Thoracic aorta (tissue), 2 donors: ENCODE results near the gene PRR15L. TPM values are rescaled to one million over a fixed set of nuclear protein-coding genes. Genes with fewer than 3 reads are reported as not detected.
"Not testable (repeated sequence)": the region's sequence is repeated elsewhere in the genome, so short reads cannot be mapped to it uniquely, and the experiment has no call there.

ENCODE experiments used
- ATAC-seq: fragments of 150-250 bp; one replicate; pipeline ENCODE4 v1.8.0; 2017; ENCODE audit warnings: low read depth; ENCODE audit not compliant: insufficient number of reproducible peaks, low FRiP score
- DNase-seq: peaks from one replicate; pipeline ENCODE4 v3.0.0-alpha.2; 2020; ENCODE audit warnings: low spot score
- H3K27ac ChIP-seq, 2 donors: fragments of 200-600 bp; sonication (generic); 1 replicate in 1 of 2; 2 replicates in 1 of 2; pipeline ENCODE4 v1.5.1; 2016; ENCODE audit warnings: mild to moderate bottlenecking in 2 of 2, moderate library complexity in 2 of 2
- H3K27me3 ChIP-seq: fragments of 200-600 bp; sonication (generic); replicated peaks from 2 replicates; pipeline ENCODE4 v1.6.0; 2016; ENCODE audit warnings: mild to moderate bottlenecking; ENCODE audit not compliant: insufficient read depth
- H3K36me3 ChIP-seq: fragments of 200-600 bp; sonication (generic); one replicate; pipeline ENCODE4 v1.5.1; 2016
- H3K4me1 ChIP-seq, 2 donors: fragments of 200-600 bp; sonication (generic); 1 replicate in 1 of 2; 2 replicates in 1 of 2; pipeline versions ENCODE4 v1.5.1 to v1.6.0; 2016; ENCODE audit warnings: low read depth in 2 of 2, mild to moderate bottlenecking in 1 of 2; ENCODE audit not compliant: control insufficient read depth in 1 of 2
- H3K4me3 ChIP-seq: fragments of 200-600 bp; sonication (generic); 2 replicates; pipeline ENCODE4 v1.5.1; 2016; ENCODE audit warnings: mild to moderate bottlenecking
- H3K9me3 ChIP-seq: fragments of 200-600 bp; sonication (generic); 2 replicates; pipeline ENCODE4 v1.5.1; 2016
- total RNA-seq, 2 donors: library from RNA; depleted of rRNA; stranded (reverse); fragments of >200 nt; gene quantifications; one replicate each; pipeline versions ENCODE4 v1.1.0 to v1.2.3, GENCODE V29; 2016
- TF ChIP-seq, protein P1 (sequence below): fragments of 200-600 bp; sonication (generic); IDR thresholded peaks from one replicate; pipeline ENCODE4 v1.5.1; 2019; ENCODE audit warnings: antibody characterized with exemption

The PRR15L gene
- total RNA-seq, 2 donors from 2014 or later: 1.4 TPM; not detected in 1

GRCh38 chr17:47942096-47942510, 15.6 kb downstream of the PRR15L start:
- Histone ChIP-seq H3K4me3 (peak overlapping the region; percentile 95), H3K9me3 (no peaks in the 10 kb centered on the region), H3K27ac (peak overlapping the region; percentile 80 to 84), H3K36me3 (no peaks in the 10 kb centered on the region), H3K27me3 (no peaks in the 10 kb centered on the region), H3K4me1 (peaks cover 9 to 31% of the 10 kb centered on the region in 2 donors)
- ATAC-seq: no peak
- TF ChIP-seq, protein P1, sequence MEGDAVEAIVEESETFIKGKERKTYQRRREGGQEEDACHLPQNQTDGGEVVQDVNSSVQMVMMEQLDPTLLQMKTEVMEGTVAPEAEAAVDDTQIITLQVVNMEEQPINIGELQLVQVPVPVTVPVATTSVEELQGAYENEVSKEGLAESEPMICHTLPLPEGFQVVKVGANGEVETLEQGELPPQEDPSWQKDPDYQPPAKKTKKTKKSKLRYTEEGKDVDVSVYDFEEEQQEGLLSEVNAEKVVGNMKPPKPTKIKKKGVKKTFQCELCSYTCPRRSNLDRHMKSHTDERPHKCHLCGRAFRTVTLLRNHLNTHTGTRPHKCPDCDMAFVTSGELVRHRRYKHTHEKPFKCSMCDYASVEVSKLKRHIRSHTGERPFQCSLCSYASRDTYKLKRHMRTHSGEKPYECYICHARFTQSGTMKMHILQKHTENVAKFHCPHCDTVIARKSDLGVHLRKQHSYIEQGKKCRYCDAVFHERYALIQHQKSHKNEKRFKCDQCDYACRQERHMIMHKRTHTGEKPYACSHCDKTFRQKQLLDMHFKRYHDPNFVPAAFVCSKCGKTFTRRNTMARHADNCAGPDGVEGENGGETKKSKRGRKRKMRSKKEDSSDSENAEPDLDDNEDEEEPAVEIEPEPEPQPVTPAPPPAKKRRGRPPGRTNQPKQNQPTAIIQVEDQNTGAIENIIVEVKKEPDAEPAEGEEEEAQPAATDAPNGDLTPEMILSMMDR: no peak
- DNase-seq: no peak

GRCh38 chr17:47941246-47942095, 16.2 kb downstream of the PRR15L start, which contains the start of gene PNPO:
Gene PNPO, plus strand, starts transcription at chr17:47941571. Its CDS starts 105 bp downstream, at chr17:47941676.
- peak; percentile 94 for DNase-seq
- Histone ChIP-seq H3K36me3 (no peaks in the 10 kb centered on the region), H3K4me3 (peak within 1 kb of the TSS; percentile 95), H3K27ac (peak within 1 kb of the TSS; percentile 80 to 84), H3K27me3 (no peaks in the 10 kb centered on the region), H3K9me3 (no peaks in the 10 kb centered on the region), H3K4me1 (peaks cover 9 to 31% of the 10 kb centered on the region in 2 donors)
- peak; percentile 98 for ATAC-seq
- TF ChIP-seq, protein P1: no peak

- ATAC-seq (no peak), DNase-seq (no peak)
- Histone ChIP-seq H3K9me3 (no peaks in the 10 kb centered on the region), H3K4me1 (peaks cover 5 to 19% of the 10 kb centered on the region in 2 donors), H3K27ac (no peak overlapping the region), H3K36me3 (no peaks in the 10 kb centered on the region), H3K4me3 (no peak overlapping the region), H3K27me3 (no peaks in the 10 kb centered on the region)
- TF ChIP-seq, protein P1: no peak
These were observed 19.7 kb downstream of the PRR15L start for GRCh38 chr17:47937941-47938340.

- no peak for DNase-seq
- ATAC-seq: no peak
- TF ChIP-seq, protein P1: no peak
- H3K4me1 ChIP-seq: peaks cover 0 to 6% of the 10 kb centered on the region in 2 donors
- no peaks in the 10 kb centered on the region for H3K9me3 ChIP-seq
- H3K36me3 ChIP-seq: no peaks in the 10 kb centered on the region
- H3K27me3 ChIP-seq: no peaks in the 10 kb centered on the region
- H3K27ac ChIP-seq: no peak overlapping the region
- H3K4me3 ChIP-seq: no peak overlapping the region
These were observed 21.7 kb downstream of the PRR15L start for GRCh38 chr17:47935961-47936360.

GRCh38 chr17:47935468-47935867, 22.2 kb downstream of the PRR15L start:
- not testable (repeated sequence) for H3K4me3 ChIP-seq, H3K4me1 ChIP-seq, H3K27ac ChIP-seq, DNase-seq, ATAC-seq, H3K36me3 ChIP-seq, H3K27me3 ChIP-seq, H3K9me3 ChIP-seq
